Upper lobe of right lung (tissue), 1 donor: Measurements from ENCODE around the gene MREG. TPM values are rescaled to one million over a fixed set of nuclear protein-coding genes. Genes with fewer than 3 reads are reported as not detected.
A peak's percentile ranks its signal among the peaks of the same experiment; 100 is the strongest.
"Not testable (repeated sequence)": the region's sequence is repeated elsewhere in the genome, so short reads cannot be mapped to it uniquely, and the experiment has no call there.

Experiments
- ATAC-seq: fragments of 200-7000 bp; cut with Tn5 transposase; one replicate; pipeline ENCODE4 v1.9.1; 2020; ENCODE audit warnings: mild to moderate bottlenecking, moderate library complexity
- DNase-seq: peaks from one replicate; pipeline ENCODE4 v3.0.0-alpha.2; 2020
- H3K27ac ChIP-seq: fragments of 200-600 bp; one replicate; pipeline ENCODE4 v1.8.0; 2022
- H3K27me3 ChIP-seq: fragments of 200-600 bp; one replicate; pipeline ENCODE4 v1.8.0; 2022; ENCODE audit warnings: mild to moderate bottlenecking
- H3K36me3 ChIP-seq: fragments of 200-600 bp; one replicate; pipeline ENCODE4 v1.8.0; 2022
- H3K4me1 ChIP-seq: fragments of 200-600 bp; one replicate; pipeline ENCODE4 v1.8.0; 2022
- H3K4me3 ChIP-seq: fragments of 200-600 bp; one replicate; pipeline ENCODE4 v1.8.0; 2022; ENCODE audit warnings: mild to moderate bottlenecking
- H3K9me3 ChIP-seq: fragments of 200-600 bp; one replicate; pipeline ENCODE4 v1.8.0; 2022
- CTCF ChIP-seq: fragments of 200-600 bp; IDR thresholded peaks from one replicate; pipeline ENCODE4 v1.8.0; 2022; ENCODE audit warnings: antibody characterized with exemption
- intact Hi-C: fragments of 100-400 bp; cut with DNase I; formaldehyde crosslinking; loops from one replicate; pipeline ENCODE4 v1.11.0; 2022
- total RNA-seq: library from RNA; stranded (reverse); fragmentation: NEBNext Ultra II Directional; extraction: Animal tissue kit (Norgen Biotek cat#: 25700); gene quantifications from one replicate; pipeline ENCODE4 v1.2.1, GENCODE V29; 2021
- donor health status: DM: no; HTN: yes; CAD: no; lungs with severe emphysema.

Gene MREG
- total RNA-seq, 1 donor from 2014 or later: 16.8 TPM

GRCh38 chr2:216012830-216013079 is 596 bp downstream of the MREG start:
- TF ChIP-seq CTCF: no peak
- H3K27ac ChIP-seq: peak overlapping the region; percentile 66

GRCh38 chr2:216012133-216012829 is 1.1 kb downstream of the MREG start:
- Histone ChIP-seq H3K9me3 (no peaks in the 10 kb centered on the region), H3K4me1 (peaks cover 6% of the 10 kb centered on the region), H3K4me3 (peak overlapping the region; percentile 62), H3K36me3 (no peaks in the 10 kb centered on the region), H3K27me3 (no peaks in the 10 kb centered on the region), H3K27ac (peak overlapping the region; percentile 66)
- no peak for DNase-seq
- TF ChIP-seq CTCF: no peak
- ATAC-seq: peak; percentile 72
- intact Hi-C loops: no loop called here

More at GRCh38 chr2:216012830-216013079, 596 bp downstream of the MREG start:
- Histone ChIP-seq H3K4me3 (peak overlapping the region; percentile 62), H3K9me3 (no peaks in the 10 kb centered on the region), H3K27me3 (no peaks in the 10 kb centered on the region), H3K36me3 (no peaks in the 10 kb centered on the region), H3K4me1 (peaks cover 6% of the 10 kb centered on the region)
- ATAC-seq (no peak), DNase-seq (no peak)
- intact Hi-C loops: no loop called here

DNA sequence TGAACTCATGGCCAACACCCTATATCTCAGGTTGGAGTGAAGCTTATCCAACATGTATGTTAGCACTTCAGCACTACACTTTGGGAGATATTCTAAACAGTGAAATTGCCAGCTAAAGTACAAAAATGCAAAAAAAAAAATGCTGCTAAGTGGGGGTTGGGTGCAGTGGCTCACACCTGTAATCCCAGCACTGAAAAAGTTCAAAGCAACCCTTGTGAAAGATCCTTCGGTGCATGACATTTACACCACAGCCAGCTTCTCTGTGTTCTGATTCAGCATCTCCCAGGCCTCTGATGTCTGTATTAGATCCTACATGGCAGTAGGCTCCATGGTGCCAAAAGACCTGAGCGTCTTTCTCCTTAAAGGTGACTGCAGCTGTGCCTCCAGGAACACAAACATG is 4.1 kb downstream of the MREG start:
- H3K36me3 ChIP-seq, ATAC-seq, H3K27ac ChIP-seq, intact Hi-C loops, H3K9me3 ChIP-seq, H3K27me3 ChIP-seq, H3K4me3 ChIP-seq, DNase-seq: not testable (repeated sequence)
- peaks cover 14% of the 10 kb centered on the region for H3K4me1 ChIP-seq

DNA sequence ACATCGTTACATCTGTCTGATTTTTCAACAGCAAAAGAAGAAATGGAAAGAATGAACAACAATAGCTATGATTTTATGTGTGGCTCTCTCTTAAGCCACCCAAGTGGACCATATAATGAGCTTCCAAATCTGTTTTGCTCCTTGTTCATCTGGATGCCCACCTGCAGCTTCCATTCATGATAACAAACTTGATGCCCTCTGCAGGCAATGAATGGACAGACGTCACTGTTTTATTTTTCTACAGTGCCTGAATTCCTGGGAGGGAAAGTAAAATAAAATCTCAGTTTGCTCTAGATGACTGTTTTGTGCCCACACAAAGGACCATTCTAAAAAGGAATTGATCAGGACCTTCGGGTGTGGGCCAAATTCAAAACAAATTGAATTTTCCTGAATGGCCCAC is 5.0 kb downstream of the MREG start:
- Histone ChIP-seq H3K4me3 (no peak overlapping the region), H3K4me1 (peaks cover 8% of the 10 kb centered on the region), H3K27me3 (no peaks in the 10 kb centered on the region), H3K36me3 (no peaks in the 10 kb centered on the region), H3K27ac (no peak overlapping the region), H3K9me3 (no peaks in the 10 kb centered on the region)
- TF ChIP-seq CTCF: no peak
- ATAC-seq (no peak), DNase-seq (no peak)
- intact Hi-C loops: no loop called here

DNA sequence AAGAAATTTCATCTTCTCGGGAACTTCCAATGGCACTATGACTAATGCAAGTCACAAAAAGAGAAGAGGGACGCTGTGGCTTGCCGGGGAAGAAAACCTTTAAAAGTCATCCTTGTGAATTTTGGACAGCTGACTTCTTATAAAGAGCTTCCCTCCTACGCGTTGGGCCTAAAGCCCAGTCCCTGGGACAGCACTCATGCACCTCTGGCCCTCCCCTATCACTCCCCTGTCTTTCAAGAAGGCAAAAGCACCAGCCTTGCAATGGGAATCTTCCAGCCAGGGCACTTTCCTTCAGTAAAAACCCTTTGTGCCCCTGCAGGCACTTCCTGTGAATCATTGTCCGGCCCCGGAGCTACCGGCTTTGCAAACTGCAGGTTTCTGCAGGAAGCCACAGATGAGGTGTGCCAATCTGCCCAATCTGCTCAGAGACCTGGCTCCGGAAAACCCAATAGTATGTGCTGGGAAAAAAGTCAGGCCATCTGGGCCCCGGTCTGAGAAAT is 7.1 kb downstream of the MREG start:
- H3K4me1 ChIP-seq: peaks cover 15% of the 10 kb centered on the region
- DNase-seq (peak; percentile 73), ATAC-seq (peak; percentile 80)
- no peaks in the 10 kb centered on the region for H3K27me3 ChIP-seq
- H3K36me3 ChIP-seq: no peaks in the 10 kb centered on the region
- no peak for TF ChIP-seq CTCF
- no peaks in the 10 kb centered on the region for H3K9me3 ChIP-seq
- H3K4me3 ChIP-seq: no peak overlapping the region
- H3K27ac ChIP-seq: no peak overlapping the region
- intact Hi-C loops: no loop called here

GRCh38 chr2:216004697-216005283 is 8.6 kb downstream of the MREG start:
- no peaks in the 10 kb centered on the region for H3K27me3 ChIP-seq
- no peak for TF ChIP-seq CTCF
- peak; percentile 65 for ATAC-seq
- no peak overlapping the region for H3K4me3 ChIP-seq
- intact Hi-C loops: no loop called here
- no peak for DNase-seq
- no peak overlapping the region for H3K27ac ChIP-seq
- no peaks in the 10 kb centered on the region for H3K36me3 ChIP-seq
- peaks cover 15% of the 10 kb centered on the region for H3K4me1 ChIP-seq
- H3K9me3 ChIP-seq: no peaks in the 10 kb centered on the region
